GM23338 (cell line): ENCODE measurements around the gene CIAPIN1.

ENCODE experiments used
- CTCF ChIP-seq, 2 experiments: fragments of 200-600 bp in 1 of 2; sonication (generic) in 1 of 2; conservative IDR thresholded peaks; 2 replicates each; pipeline versions ENCODE4 v1.5.1 to v1.6.1; 2016 to 2017; ENCODE audit warnings: antibody characterized with exemption in 2 of 2, low read depth in 2 of 2, mild to moderate bottlenecking in 2 of 2, moderate library complexity in 1 of 2
- POLR2AphosphoS5 ChIP-seq: IDR thresholded peaks from 2 replicates; pipeline ENCODE4 v1.6.1; 2016; ENCODE audit warnings: antibody characterized with exemption, low read depth
- REST ChIP-seq: IDR thresholded peaks from one replicate; pipeline ENCODE4 v1.6.1; 2018; ENCODE audit warnings: antibody characterized with exemption; ENCODE audit not compliant: unreplicated experiment

DNA sequence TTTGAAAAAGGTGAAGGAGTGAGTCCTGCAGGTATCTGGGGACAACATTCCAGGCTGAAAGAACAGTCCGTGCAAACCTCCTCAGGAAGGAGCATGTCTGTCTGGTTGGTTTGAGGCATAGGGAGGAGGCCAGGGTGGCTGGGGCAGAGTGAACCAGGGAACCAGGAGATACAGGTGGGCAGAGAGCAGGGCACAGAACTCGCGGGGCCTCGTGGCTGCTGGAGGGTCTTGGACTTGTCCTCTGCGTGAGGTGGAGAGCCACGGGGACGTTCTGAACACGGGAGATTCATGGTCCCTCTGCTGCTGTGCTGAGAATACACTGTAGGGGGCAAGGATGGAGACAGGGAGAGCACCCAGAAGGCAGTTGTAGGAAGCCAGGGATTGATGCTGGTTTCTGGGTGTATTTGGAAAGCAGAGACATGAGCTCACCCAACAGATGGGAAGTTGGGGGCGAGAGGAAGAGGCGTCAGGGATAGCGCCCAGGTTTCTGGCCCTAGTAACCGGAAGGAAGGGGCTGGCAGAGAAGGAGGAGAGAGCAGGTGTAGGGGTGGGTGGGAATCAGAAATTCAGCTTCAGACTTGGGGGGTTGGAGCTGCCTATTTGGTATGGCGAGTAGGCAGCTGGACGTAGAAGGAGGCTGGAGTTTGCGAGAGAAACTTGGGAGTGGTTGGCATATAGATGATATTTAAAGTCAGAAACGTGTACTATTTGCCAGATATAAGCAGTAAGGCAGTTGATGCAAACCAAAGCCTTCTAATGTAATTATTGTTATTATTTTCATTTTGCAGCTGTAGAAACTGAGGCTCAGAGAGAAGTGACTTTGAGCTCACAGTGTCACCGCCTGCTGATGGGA, 43.0 kb downstream of the CIAPIN1 start, which contains the start of gene CCL17:
- TF ChIP-seq CTCF (conservative IDR thresholded peaks at IDR 0.05; ENCODE audit: low read depth in 2 of 2) (no peak), REST (no peak), POLR2AphosphoS5 (no peak)
